Panc1 (cell line): ENCODE data around the gene SPDYE16.
"Not testable (repeated sequence)": the region's sequence is repeated elsewhere in the genome, so short reads cannot be mapped to it uniquely, and the experiment has no call there.

Source experiments
- CTCF ChIP-seq: fragments of 450-650 bp; IDR thresholded peaks from 2 replicates; pipeline ENCODE4 v1.5.1; 2017; ENCODE audit warnings: mild to moderate bottlenecking
- REST ChIP-seq, 2 experiments: IDR thresholded peaks; 2 replicates each; pipeline ENCODE4 v1.6.1; 2011 to 2012; ENCODE audit warnings: low read depth in 2 of 2, control low read depth in 1 of 2, low read length in 1 of 2, mild to moderate bottlenecking in 1 of 2, moderate library complexity in 1 of 2; ENCODE audit not compliant: insufficient read depth in 1 of 2

- TF ChIP-seq REST (IDR thresholded peaks at IDR 0.05; ENCODE audit: insufficient read depth in 1 of 2, low read depth in 2 of 2, low read length in 1 of 2); CTCF: not testable (repeated sequence)
These were observed 27.3 kb upstream of the SPDYE16 start for GRCh38 chr7:76570324-76570775.
